HepG2 (cell line): ENCODE results near the gene ZCCHC24. TPM values are rescaled to one million over a fixed set of nuclear protein-coding genes. Genes with fewer than 3 reads are reported as not detected.

ENCODE experiments used
- DDIT3 ChIP-seq: sonication (generic); formaldehyde crosslinking; IDR thresholded peaks from 2 replicates; pipeline ENCODE4 v1.4.0; 2020; ENCODE audit warnings: mild to moderate bottlenecking, missing genetic modification reagents
- FOXK1 ChIP-seq: sonication (generic); formaldehyde crosslinking; IDR thresholded peaks from 2 replicates; pipeline ENCODE4 v1.4.0; 2020; ENCODE audit warnings: low read depth, missing genetic modification reagents, borderline replicate concordance
- HDAC6 ChIP-seq: fragments of 200-600 bp; sonication (generic); IDR thresholded peaks from 2 replicates; pipeline ENCODE4 v1.7.0; 2017; ENCODE audit warnings: mild to moderate bottlenecking, antibody characterized with exemption, low read length, low read depth
- HMG20A ChIP-seq: IDR thresholded peaks from 2 replicates; pipeline ENCODE4 v1.6.1; 2016; ENCODE audit warnings: borderline replicate concordance
- NFATC3 ChIP-seq: sonication (generic); formaldehyde crosslinking; IDR thresholded peaks from 2 replicates; pipeline ENCODE4 v1.5.1; 2020; ENCODE audit warnings: mild to moderate bottlenecking, missing genetic modification reagents
- SNAPC4 ChIP-seq: sonication (generic); formaldehyde crosslinking; IDR thresholded peaks from 2 replicates; pipeline ENCODE4 v1.4.0; 2020; ENCODE audit warnings: mild to moderate bottlenecking, missing genetic modification reagents
- TBP ChIP-seq: sonication (generic); formaldehyde crosslinking; IDR thresholded peaks from 2 replicates; pipeline ENCODE4 v1.5.0; 2020; ENCODE audit warnings: missing genetic modification reagents
- ZFYVE20 ChIP-seq: sonication (generic); formaldehyde crosslinking; IDR thresholded peaks from 2 replicates; pipeline ENCODE4 v1.8.0; 2023; ENCODE audit warnings: low read depth, mild to moderate bottlenecking, moderate library complexity, missing genetic modification reagents, borderline replicate concordance
- ZKSCAN8 ChIP-seq: IDR thresholded peaks from 2 replicates; pipeline ENCODE4 v1.6.1; 2016; ENCODE audit warnings: borderline replicate concordance, missing genetic modification reagents, missing compliant biosample characterization
- ZNF672 ChIP-seq: sonication (generic); formaldehyde crosslinking; IDR thresholded peaks from 2 replicates; pipeline ENCODE4 v1.8.1; 2022; ENCODE audit warnings: missing genetic modification reagents
- polyA plus RNA-seq, 8 experiments: library from polyadenylated mRNA; depleted of rRNA in 3 of 8; stranded (reverse) in 7 of 8; unstranded in 1 of 8; fragments of >200 nt; fragmentation: Illumina TruSeq in 4 of 8; extraction: Trizol in 4 of 8; gene quantifications; 2 replicates each; pipeline versions ENCODE4 v1.2.1 to v1.2.3, GENCODE V29; 2011 to 2016; ENCODE audit warnings: low read depth in 4 of 8, missing spikeins in 1 of 8, mixed read lengths in 1 of 8; ENCODE audit not compliant: insufficient read depth in 1 of 8
- total RNA-seq, 5 experiments: library from RNA; depleted of rRNA; stranded (reverse); fragments of >200 nt; fragmentation: Illumina TruSeq; extraction: Trizol; gene quantifications; 2 replicates each; pipeline ENCODE4 v1.2.3, GENCODE V29; 2016; ENCODE audit warnings: low read depth in 1 of 5

The ZCCHC24 gene
- total and polyA plus RNA-seq, 2 of the 13 experiments (the other 11 are each of a cell fraction or from before 2014, with no cell fraction given): 3.1 to 7.9 TPM

GRCh38 chr10:79355420-79356017, 89.9 kb downstream of the ZCCHC24 start (continued):
- no peak for TF ChIP-seq DDIT3 (CRISPR knock-in tag)
- no peak for TF ChIP-seq FOXK1 (CRISPR knock-in tag)
- TF ChIP-seq ZFYVE20: no peak
- TF ChIP-seq HDAC6: no peak
- TF ChIP-seq NFATC3 (CRISPR knock-in tag): no peak
- TF ChIP-seq ZKSCAN8 (CRISPR knock-in tag): no peak
- no peak for TF ChIP-seq HMG20A
- no peak for TF ChIP-seq ZNF672 (CRISPR knock-in tag)
- no peak for TF ChIP-seq SNAPC4
- TF ChIP-seq TBP (CRISPR knock-in tag): no peak
